Fibroblast of pulmonary artery (primary cell): ENCODE results near the gene SYCP3.

ENCODE experiments used
- DNase-seq: peaks from one replicate; pipeline ENCODE4 v3.0.0-alpha.2; 2010; ENCODE audit warnings: low read depth
- H3K4me3 ChIP-seq: replicated peaks from 2 replicates; pipeline ENCODE4 v1.5.1; 2011; ENCODE audit warnings: low read depth, mild to moderate bottlenecking, control low read depth, low read length, moderate library complexity
- TF ChIP-seq, protein P1 (sequence below): IDR thresholded peaks from 2 replicates; pipeline ENCODE4 v1.5.1; 2011; ENCODE audit warnings: mild to moderate bottlenecking, control low read depth, low read length, inconsistent platforms; ENCODE audit errors: missing control alignments

The SYCP3 gene

DNA sequence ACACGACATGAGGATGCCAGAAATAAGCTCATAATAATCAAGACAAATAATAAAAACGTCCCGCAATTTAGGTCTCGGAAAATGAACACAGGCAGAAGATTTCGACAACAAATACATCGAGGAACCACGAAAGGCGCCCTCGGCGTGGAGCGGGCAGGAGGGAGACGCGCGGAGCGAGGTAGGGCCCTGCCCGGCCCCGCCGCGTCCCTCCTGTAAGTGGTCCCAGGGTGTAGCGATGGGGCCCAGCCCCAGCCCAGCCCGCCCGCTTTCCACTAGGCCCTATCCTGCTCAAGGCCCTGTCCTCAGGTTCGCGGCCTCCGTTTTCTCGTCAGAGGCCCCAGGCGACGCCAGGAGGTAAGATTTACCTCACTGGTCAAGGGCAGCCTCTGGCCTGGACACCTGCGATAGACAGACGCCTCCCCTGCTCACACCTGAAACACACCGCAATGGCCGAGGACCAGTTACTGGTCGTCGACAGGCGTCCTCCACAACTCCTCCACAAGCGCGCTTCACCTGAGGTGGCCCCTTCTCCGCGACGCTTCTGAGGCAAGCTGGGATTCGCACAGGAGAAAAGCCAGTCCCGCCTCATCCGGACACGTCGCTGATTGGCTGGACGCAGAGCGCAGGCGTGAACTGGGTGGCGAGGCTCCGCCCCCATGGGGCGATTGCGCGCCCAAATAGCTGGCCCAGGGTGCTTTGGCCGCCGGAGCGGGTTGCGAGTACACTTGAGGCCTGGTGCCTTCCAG is at the start of gene SYCP3:
TSS of gene SYCP3 (minus strand) at position 543 of the 746 bp plus-strand sequence. CDS start 1,527 bp downstream, outside the sequence.
- H3K4me3 ChIP-seq = no peak within 1 kb of the TSS
- TF ChIP-seq, protein P1, sequence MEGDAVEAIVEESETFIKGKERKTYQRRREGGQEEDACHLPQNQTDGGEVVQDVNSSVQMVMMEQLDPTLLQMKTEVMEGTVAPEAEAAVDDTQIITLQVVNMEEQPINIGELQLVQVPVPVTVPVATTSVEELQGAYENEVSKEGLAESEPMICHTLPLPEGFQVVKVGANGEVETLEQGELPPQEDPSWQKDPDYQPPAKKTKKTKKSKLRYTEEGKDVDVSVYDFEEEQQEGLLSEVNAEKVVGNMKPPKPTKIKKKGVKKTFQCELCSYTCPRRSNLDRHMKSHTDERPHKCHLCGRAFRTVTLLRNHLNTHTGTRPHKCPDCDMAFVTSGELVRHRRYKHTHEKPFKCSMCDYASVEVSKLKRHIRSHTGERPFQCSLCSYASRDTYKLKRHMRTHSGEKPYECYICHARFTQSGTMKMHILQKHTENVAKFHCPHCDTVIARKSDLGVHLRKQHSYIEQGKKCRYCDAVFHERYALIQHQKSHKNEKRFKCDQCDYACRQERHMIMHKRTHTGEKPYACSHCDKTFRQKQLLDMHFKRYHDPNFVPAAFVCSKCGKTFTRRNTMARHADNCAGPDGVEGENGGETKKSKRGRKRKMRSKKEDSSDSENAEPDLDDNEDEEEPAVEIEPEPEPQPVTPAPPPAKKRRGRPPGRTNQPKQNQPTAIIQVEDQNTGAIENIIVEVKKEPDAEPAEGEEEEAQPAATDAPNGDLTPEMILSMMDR = no peak
- no peak for DNase-seq

DNA sequence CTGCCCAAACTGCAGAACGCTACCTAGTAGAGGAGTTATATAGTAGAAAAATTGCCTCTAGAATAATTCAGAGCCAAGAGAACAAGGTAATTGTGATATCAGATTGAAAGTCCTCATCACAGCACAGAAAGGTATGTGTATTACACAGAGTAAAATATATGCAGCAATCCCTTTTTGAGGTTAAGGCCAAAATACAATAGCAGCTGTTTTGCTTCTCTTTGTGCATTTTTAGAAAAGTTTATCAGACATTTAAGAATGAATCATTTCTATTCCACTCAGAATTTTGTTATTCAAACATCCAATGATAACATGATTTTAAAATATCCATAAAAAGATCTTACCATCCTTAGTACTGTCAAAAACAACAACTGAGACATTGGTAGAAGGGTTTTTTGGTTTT is 46.4 kb upstream of the SYCP3 start:
- no peak for DNase-seq
- TF ChIP-seq, protein P1 = no peak
- H3K4me3 ChIP-seq = no peak overlapping the region

DNA sequence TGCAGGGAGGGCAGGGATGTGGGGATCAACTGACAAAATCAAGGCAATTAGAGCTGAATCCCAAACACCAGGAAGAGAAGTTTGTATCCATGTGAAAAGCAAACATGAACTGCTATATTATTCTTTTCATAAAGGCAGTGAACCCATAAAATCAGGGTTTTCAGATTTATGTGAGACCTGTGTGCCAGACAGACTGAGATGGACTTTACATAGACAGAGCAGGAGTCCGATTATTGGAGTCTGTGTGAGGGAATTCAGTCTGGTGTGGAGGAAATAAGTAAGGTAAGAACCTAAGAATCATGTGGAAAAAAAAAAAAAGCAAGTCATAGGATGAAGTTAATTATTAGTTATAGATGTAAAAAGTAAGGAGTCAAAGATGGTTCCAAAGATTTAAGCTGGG is 45.1 kb upstream of the SYCP3 start:
- TF ChIP-seq, protein P1 = no peak
- no peak overlapping the region for H3K4me3 ChIP-seq
- DNase-seq = no peak

DNA sequence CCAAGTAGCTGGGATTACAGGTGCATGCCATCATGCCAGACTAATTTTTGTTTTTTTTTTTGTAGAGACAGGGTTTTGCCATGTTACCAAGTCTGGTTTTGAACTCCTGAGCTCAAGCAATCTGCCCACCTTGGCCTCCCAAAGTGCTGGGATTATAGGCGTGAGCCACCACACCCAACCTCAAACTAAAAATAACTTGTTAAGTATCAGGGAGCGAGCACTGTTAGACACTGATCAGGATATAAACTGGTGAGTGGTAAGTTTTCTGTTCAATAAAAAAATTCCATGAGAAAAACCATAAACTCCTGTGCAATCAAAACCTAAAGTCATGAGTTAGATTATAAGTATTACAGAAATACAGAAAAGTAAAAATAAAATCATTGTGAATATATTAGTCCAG is 44.6 kb upstream of the SYCP3 start:
- TF ChIP-seq, protein P1 = no peak
- DNase-seq = no peak
- H3K4me3 ChIP-seq = no peak overlapping the region

DNA sequence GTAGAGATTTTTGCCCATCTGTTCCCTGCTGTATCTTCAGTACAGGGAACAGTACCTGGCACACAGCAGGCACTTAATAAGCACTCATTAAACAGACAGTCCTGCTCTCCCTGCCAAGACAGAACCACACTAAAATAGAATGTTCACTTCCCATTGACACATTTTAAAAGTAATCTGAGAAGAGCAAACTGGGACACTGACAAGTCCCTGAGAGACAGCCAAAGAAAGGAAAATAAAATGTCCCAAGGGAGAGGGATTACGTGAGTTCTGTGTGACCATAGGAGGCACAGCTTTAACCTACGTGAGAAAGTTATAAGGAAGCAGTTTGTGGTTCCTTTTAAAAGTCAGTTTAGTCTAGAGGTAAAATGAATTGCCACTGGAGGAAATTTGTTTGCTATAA is 43.9 kb upstream of the SYCP3 start:
- no peak for DNase-seq
- no peak overlapping the region for H3K4me3 ChIP-seq
- TF ChIP-seq, protein P1 = no peak

DNA sequence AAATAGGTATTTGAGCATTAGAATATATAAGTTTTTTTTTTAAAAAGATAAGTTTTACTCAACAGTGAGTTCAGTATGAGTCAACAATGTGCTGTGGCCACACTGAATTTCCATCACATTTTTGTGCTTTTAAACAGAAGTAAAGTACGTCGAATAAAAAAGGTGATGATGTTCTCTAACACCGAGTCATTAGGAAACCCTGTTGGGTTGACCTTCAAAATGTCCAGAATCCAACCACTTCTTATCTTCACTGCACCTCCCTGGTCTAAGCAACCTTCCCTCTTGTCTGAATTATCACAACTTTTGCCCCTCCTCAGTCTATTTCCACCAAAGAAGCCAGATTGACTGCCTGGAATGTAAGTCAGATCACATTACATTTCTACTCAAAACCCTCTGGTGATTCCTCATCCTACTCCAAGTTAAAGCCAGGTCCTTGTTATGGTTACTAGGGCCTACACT is 43.0 kb upstream of the SYCP3 start:
- no peak overlapping the region for H3K4me3 ChIP-seq
- peak; percentile 44 for DNase-seq
- TF ChIP-seq, protein P1 = no peak

DNA sequence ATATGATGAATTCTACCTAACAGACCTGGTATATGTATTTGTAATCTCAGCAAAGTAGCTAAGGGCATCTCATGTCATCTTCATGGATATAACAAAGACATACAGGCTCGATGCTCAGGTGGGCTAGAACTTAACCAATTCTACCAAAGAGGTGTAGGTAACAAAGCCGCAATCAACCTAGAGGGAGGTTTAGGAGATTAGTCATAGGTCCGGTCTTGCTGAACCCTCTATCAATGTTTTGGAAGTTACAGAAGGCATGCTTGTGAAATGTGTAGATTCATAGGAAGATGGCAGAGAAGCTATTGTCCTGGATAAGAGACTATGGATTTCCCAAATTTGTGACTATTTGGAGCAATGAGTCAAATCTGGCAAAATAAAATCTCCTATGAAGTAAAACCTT is 42.6 kb upstream of the SYCP3 start:
- TF ChIP-seq, protein P1 = no peak
- no peak for DNase-seq
- no peak overlapping the region for H3K4me3 ChIP-seq
